SIG-M5 treated with dmso at 0.1 percent for 504 hours (cell line): ENCODE measurements around the gene C9orf78.

Experiments used
- DNase-seq: peaks from one replicate; lab custom pipeline; 2025; ENCODE audit not compliant: unreplicated experiment; lab: John Stamatoyannopoulos, UW

Gene C9orf78

GRCh38 chr9:129835128-129835859 is at the start of gene C9orf78, which contains the start of gene USP20:
Gene C9orf78 (minus strand): TSS chr9:129835275. CDS start chr9:129835221, 54 bp downstream.
Gene USP20 (plus strand): TSS chr9:129835458. CDS start chr9:129852556, 17,098 bp downstream.
- peak; percentile 92 for DNase-seq

- peak; percentile 90 for DNase-seq
Observed at GRCh38 chr9:129884220-129885017, 49.3 kb upstream of the C9orf78 start.

- DNase-seq, result no peak
Observed at GRCh38 chr9:129881547-129882324, 46.7 kb upstream of the C9orf78 start.

GRCh38 chr9:129880654-129881546 is 45.8 kb upstream of the C9orf78 start:
- DNase-seq, result no peak

GRCh38 chr9:129879991-129880653 is 45.0 kb upstream of the C9orf78 start:
- no peak for DNase-seq

- DNase-seq, result no peak
Observed at GRCh38 chr9:129879103-129879699, 44.1 kb upstream of the C9orf78 start.

- no peak for DNase-seq
Observed at GRCh38 chr9:129878291-129878690, 43.2 kb upstream of the C9orf78 start.

- DNase-seq, result no peak
Observed at GRCh38 chr9:129876815-129877214, 41.7 kb upstream of the C9orf78 start.

- DNase-seq, result no peak
Observed at GRCh38 chr9:129875687-129876395, 40.8 kb upstream of the C9orf78 start.

GRCh38 chr9:129875181-129875611 is 40.1 kb upstream of the C9orf78 start:
- no peak for DNase-seq

GRCh38 chr9:129874261-129875101 is 39.4 kb upstream of the C9orf78 start:
- DNase-seq, result no peak

- no peak for DNase-seq
Observed at GRCh38 chr9:129873563-129874190, 38.6 kb upstream of the C9orf78 start.

- DNase-seq, result no peak
Observed at GRCh38 chr9:129871046-129871445, 36.0 kb upstream of the C9orf78 start.

GRCh38 chr9:129869585-129870501 is 34.8 kb upstream of the C9orf78 start:
- DNase-seq, result no peak

GRCh38 chr9:129868872-129869486 is 33.9 kb upstream of the C9orf78 start:
- DNase-seq, result no peak
